Body of pancreas (tissue), 4 donors: ENCODE data around the gene SEPTIN12.

ENCODE experiments used
- CTCF ChIP-seq, 7 experiments: fragments of 450-650 bp in 4 of 7; fragments of 200-600 bp in 3 of 7; sonication (generic) in 3 of 7; IDR thresholded peaks; one replicate each; pipeline ENCODE4 v1.5.1; 2016 to 2019; ENCODE audit warnings: antibody characterized with exemption in 7 of 7
- POLR2A ChIP-seq, 3 donors: fragments of 450-650 bp; IDR thresholded peaks; one replicate each; pipeline ENCODE4 v1.6.1; 2016; ENCODE audit warnings: antibody characterized with exemption in 3 of 3, mild to moderate bottlenecking in 2 of 3

- no peak for TF ChIP-seq CTCF (IDR thresholded peaks at IDR 0.05)
- no peak for TF ChIP-seq POLR2A (IDR thresholded peaks at IDR 0.05)
These were observed 54.4 kb downstream of the SEPTIN12 start for GRCh38 chr16:4733747-4734062.
